SK-N-SH treated with all-trans-retinoic acid at 6 μM for 48 hours (cell line): Measurements from ENCODE around the gene FGF21.

Experiments used
- ATAC-seq: fragments of 200-7000 bp; cut with Tn5 transposase; 3 replicates; pipeline ENCODE4 v1.9.1; 2020; ENCODE audit warnings: mild to moderate bottlenecking, moderate library complexity
- BACH2 ChIP-seq: fragments of 250-450 bp; sonication (Bioruptor Pico); IDR thresholded peaks from 2 replicates; pipeline ENCODE4 v1.9.0; 2021; ENCODE audit warnings: mild to moderate bottlenecking, borderline replicate concordance
- GLIS3 ChIP-seq: fragments of 250-450 bp; sonication (Bioruptor Pico); IDR thresholded peaks from 2 replicates; pipeline ENCODE4 v1.5.0; 2020; ENCODE audit warnings: mild to moderate bottlenecking, moderate library complexity
- OSR1 ChIP-seq: fragments of 250-450 bp; sonication (Bioruptor Pico); IDR thresholded peaks from 2 replicates; pipeline ENCODE4 v1.8.0; 2022; ENCODE audit warnings: moderate library complexity, mild to moderate bottlenecking, inconsistent platforms
- RARB ChIP-seq: fragments of 250-450 bp; sonication (Bioruptor Pico); IDR thresholded peaks from 2 replicates; pipeline ENCODE4 v1.8.0; 2021; ENCODE audit warnings: mild to moderate bottlenecking, moderate library complexity
- SNAI2 ChIP-seq: fragments of 250-450 bp; sonication (Bioruptor Pico); IDR thresholded peaks from 2 replicates; pipeline ENCODE4 v1.5.0; 2020; ENCODE audit warnings: mild to moderate bottlenecking, moderate library complexity
- TCF4 ChIP-seq: fragments of 250-450 bp; sonication (Bioruptor Pico); IDR thresholded peaks from 2 replicates; pipeline ENCODE4 v1.8.0; 2021; ENCODE audit warnings: mild to moderate bottlenecking, moderate library complexity, borderline replicate concordance
- TOX ChIP-seq: fragments of 250-450 bp; sonication (Bioruptor Pico); IDR thresholded peaks from 2 replicates; pipeline ENCODE4 v1.8.0; 2021; ENCODE audit warnings: mild to moderate bottlenecking, moderate library complexity, borderline replicate concordance
- ZC3H10 ChIP-seq: fragments of 250-450 bp; sonication (Bioruptor Pico); IDR thresholded peaks from 2 replicates; pipeline ENCODE4 v1.5.1; 2021; ENCODE audit warnings: mild to moderate bottlenecking, moderate library complexity
- ZNF565 ChIP-seq: fragments of 450-650 bp; formaldehyde crosslinking; conservative IDR thresholded peaks from 2 replicates; pipeline ENCODE4 v1.5.0; 2020; ENCODE audit warnings: low read depth, mild to moderate bottlenecking, moderate library complexity
- ZNF70 ChIP-seq: fragments of 450-650 bp; formaldehyde crosslinking; IDR thresholded peaks from 2 replicates; pipeline ENCODE4 v1.5.0; 2020; ENCODE audit warnings: mild to moderate bottlenecking, moderate library complexity
- TF ChIP-seq, protein P1 (sequence below): fragments of 250-450 bp; sonication (Bioruptor Pico); IDR thresholded peaks from 2 replicates; pipeline ENCODE4 v1.5.1; 2020; ENCODE audit warnings: low read depth, mild to moderate bottlenecking, moderate library complexity
- TF ChIP-seq, protein P2 (sequence below): fragments of 250-450 bp; sonication (Bioruptor Pico); IDR thresholded peaks from 2 replicates; pipeline ENCODE4 v1.5.1; 2021; ENCODE audit warnings: mild to moderate bottlenecking, moderate library complexity
- TF ChIP-seq, protein P3 (sequence below): fragments of 250-450 bp; sonication (Bioruptor Pico); IDR thresholded peaks from 2 replicates; pipeline ENCODE4 v1.5.0; 2020; ENCODE audit warnings: mild to moderate bottlenecking, moderate library complexity
- TF ChIP-seq, protein P4 (sequence below): fragments of 250-450 bp; sonication (Bioruptor Pico); IDR thresholded peaks from 2 replicates; pipeline ENCODE4 v1.8.0; 2020; ENCODE audit warnings: mild to moderate bottlenecking, moderate library complexity, borderline replicate concordance
- TF ChIP-seq, protein P5 (sequence below): fragments of 250-450 bp; sonication (Bioruptor Pico); IDR thresholded peaks from 2 replicates; pipeline ENCODE4 v1.8.0; 2021; ENCODE audit warnings: low read depth, mild to moderate bottlenecking, moderate library complexity, borderline replicate concordance

FGF21 gene

DNA sequence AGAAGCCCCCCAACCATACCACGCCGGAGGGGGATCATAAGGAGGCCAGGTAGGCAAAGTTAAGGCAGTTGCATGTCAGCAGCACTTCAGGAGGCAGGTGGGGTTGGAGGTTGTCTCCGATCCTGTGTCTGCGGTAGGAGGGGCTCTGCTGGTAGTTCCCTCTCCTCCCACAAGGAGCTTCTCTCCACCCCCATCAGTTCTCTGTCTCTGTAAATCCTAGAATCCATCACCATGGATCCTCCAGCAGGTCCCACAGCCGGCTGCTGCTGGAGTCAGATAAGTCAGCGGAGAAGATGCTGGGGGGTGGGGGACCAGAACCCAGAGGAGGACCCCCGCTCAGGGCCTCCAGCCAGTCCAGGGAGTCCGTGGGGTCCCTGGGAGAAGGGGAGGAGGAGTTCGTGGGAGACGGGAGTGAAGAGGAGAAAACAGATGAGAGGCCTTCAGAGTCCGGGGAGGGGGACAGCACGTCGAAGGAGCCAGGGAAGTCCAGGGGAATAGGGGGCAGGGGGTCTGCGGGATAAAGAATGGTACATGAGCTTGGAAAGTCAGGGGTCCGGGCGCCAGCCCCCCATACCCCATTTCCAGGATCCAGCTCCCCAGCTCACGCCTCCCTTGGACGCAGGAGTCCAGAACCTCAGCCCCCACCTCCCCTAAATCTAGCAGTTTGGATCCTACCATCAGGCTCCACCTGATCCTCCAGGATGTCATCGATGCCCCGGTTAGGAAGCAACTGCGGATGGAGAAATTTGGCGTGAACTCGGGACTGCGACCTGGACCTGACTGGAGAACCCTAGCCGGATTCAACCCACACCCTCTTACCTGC is 42.1 kb upstream of the FGF21 start:
- TF ChIP-seq TCF4 (CRISPR knock-in tag) (no peak), RARB (CRISPR knock-in tag) (no peak), ZC3H10 (CRISPR knock-in tag) (no peak), OSR1 (CRISPR knock-in tag) (no peak), SNAI2 (CRISPR knock-in tag) (no peak), ZNF565 (no peak), TOX (CRISPR knock-in tag) (no peak), BACH2 (CRISPR knock-in tag) (no peak), GLIS3 (CRISPR knock-in tag) (no peak), ZNF70 (CRISPR knock-in tag) (no peak)
- TF ChIP-seq, protein P1, sequence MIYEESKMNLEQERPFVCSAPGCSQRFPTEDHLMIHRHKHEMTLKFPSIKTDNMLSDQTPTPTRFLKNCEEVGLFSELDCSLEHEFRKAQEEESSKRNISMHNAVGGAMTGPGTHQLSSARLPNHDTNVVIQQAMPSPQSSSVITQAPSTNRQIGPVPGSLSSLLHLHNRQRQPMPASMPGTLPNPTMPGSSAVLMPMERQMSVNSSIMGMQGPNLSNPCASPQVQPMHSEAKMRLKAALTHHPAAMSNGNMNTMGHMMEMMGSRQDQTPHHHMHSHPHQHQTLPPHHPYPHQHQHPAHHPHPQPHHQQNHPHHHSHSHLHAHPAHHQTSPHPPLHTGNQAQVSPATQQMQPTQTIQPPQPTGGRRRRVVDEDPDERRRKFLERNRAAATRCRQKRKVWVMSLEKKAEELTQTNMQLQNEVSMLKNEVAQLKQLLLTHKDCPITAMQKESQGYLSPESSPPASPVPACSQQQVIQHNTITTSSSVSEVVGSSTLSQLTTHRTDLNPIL (CRISPR knock-in tag), result no peak
- TF ChIP-seq, protein P2, sequence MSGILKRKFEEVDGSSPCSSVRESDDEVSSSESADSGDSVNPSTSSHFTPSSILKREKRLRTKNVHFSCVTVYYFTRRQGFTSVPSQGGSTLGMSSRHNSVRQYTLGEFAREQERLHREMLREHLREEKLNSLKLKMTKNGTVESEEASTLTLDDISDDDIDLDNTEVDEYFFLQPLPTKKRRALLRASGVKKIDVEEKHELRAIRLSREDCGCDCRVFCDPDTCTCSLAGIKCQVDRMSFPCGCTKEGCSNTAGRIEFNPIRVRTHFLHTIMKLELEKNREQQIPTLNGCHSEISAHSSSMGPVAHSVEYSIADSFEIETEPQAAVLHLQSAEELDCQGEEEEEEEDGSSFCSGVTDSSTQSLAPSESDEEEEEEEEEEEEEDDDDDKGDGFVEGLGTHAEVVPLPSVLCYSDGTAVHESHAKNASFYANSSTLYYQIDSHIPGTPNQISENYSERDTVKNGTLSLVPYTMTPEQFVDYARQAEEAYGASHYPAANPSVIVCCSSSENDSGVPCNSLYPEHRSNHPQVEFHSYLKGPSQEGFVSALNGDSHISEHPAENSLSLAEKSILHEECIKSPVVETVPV (CRISPR knock-in tag), result no peak
- TF ChIP-seq, protein P3, sequence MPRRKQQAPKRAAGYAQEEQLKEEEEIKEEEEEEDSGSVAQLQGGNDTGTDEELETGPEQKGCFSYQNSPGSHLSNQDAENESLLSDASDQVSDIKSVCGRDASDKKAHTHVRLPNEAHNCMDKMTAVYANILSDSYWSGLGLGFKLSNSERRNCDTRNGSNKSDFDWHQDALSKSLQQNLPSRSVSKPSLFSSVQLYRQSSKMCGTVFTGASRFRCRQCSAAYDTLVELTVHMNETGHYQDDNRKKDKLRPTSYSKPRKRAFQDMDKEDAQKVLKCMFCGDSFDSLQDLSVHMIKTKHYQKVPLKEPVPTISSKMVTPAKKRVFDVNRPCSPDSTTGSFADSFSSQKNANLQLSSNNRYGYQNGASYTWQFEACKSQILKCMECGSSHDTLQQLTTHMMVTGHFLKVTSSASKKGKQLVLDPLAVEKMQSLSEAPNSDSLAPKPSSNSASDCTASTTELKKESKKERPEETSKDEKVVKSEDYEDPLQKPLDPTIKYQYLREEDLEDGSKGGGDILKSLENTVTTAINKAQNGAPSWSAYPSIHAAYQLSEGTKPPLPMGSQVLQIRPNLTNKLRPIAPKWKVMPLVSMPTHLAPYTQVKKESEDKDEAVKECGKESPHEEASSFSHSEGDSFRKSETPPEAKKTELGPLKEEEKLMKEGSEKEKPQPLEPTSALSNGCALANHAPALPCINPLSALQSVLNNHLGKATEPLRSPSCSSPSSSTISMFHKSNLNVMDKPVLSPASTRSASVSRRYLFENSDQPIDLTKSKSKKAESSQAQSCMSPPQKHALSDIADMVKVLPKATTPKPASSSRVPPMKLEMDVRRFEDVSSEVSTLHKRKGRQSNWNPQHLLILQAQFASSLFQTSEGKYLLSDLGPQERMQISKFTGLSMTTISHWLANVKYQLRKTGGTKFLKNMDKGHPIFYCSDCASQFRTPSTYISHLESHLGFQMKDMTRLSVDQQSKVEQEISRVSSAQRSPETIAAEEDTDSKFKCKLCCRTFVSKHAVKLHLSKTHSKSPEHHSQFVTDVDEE (CRISPR knock-in tag), result no peak
- TF ChIP-seq, protein P4, sequence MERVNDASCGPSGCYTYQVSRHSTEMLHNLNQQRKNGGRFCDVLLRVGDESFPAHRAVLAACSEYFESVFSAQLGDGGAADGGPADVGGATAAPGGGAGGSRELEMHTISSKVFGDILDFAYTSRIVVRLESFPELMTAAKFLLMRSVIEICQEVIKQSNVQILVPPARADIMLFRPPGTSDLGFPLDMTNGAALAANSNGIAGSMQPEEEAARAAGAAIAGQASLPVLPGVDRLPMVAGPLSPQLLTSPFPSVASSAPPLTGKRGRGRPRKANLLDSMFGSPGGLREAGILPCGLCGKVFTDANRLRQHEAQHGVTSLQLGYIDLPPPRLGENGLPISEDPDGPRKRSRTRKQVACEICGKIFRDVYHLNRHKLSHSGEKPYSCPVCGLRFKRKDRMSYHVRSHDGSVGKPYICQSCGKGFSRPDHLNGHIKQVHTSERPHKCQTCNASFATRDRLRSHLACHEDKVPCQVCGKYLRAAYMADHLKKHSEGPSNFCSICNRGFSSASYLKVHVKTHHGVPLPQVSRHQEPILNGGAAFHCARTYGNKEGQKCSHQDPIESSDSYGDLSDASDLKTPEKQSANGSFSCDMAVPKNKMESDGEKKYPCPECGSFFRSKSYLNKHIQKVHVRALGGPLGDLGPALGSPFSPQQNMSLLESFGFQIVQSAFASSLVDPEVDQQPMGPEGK (CRISPR knock-in tag), result no peak
- TF ChIP-seq, protein P5, sequence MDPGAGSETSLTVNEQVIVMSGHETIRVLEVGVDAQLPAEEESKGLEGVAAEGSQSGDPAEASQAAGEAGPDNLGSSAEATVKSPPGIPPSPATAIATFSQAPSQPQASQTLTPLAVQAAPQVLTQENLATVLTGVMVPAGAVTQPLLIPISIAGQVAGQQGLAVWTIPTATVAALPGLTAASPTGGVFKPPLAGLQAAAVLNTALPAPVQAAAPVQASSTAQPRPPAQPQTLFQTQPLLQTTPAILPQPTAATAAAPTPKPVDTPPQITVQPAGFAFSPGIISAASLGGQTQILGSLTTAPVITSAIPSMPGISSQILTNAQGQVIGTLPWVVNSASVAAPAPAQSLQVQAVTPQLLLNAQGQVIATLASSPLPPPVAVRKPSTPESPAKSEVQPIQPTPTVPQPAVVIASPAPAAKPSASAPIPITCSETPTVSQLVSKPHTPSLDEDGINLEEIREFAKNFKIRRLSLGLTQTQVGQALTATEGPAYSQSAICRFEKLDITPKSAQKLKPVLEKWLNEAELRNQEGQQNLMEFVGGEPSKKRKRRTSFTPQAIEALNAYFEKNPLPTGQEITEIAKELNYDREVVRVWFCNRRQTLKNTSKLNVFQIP (CRISPR knock-in tag), result no peak
- ATAC-seq, result 0 out of 3 replicates have a peak, but pooled peaks have one; percentile 9

DNA sequence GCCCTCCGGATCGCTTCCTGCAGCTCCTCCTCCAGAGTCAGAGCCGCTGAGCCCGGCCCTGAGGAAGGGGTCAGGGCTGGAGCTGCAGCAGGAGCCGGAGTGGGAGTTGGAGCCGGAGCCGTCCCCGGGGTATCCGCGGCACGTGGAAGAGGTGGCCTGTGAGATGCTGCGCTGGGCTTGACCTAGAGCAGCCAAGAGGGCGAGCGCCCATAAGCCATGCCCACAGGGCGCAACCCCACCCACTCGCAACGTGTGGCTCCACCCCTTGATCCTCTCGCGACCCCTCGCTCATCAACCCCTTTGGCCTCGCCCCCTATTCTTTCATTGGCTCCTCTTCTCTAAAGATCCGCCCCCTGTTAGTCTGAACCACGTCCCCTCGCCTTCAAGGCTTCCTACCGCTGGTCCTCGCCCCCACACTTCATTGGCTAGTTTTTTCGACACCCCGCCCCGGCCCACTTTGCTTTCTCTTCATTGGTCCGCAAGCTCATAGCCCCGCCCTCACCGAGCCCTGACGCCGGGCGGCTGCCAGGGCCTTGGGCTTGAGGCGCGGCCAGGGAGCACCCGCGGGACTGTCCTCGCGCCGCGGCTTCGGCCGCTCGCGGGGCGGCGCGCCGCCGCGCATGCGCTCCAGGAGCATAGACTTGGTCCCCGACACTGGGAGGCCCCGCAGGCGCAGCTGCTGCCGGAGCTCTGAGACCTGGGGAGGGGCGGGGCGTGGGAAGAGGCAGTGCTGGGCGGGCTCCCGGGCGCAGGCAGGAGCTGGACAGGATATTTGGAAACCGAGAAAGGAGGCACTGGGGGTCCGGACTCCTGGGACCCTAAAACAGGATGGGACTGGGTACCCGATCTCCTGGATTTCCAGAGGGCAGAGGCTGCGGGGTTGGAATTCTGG is 41.2 kb upstream of the FGF21 start:
- ATAC-seq, result peak; percentile 90
- TF ChIP-seq BACH2 (CRISPR knock-in tag), result no peak
- TF ChIP-seq, protein P5 (CRISPR knock-in tag), result no peak
